ENCODE results near the gene DNAJC30. TPM values are rescaled to one million over a fixed set of nuclear protein-coding genes. Genes with fewer than 3 reads are reported as not detected.

DNAJC30 gene
- total RNA-seq, 1 donor from 2014 or later = 8.4 TPM

- Mint-ChIP-seq H3K27me3 (ENCODE audit: unreplicated experiment) (peaks cover 2% of the 10 kb centered on the region), H3K27ac (ENCODE audit: unreplicated experiment) (no peak overlapping the region), H3K4me3 (ENCODE audit: unreplicated experiment) (no peak overlapping the region), H3K4me1 (ENCODE audit: low read depth, unreplicated experiment) (peaks cover 17% of the 10 kb centered on the region), H3K36me3 (ENCODE audit: unreplicated experiment) (peaks cover 4% of the 10 kb centered on the region), H3K9me3 (ENCODE audit: unreplicated experiment) (peaks cover 5% of the 10 kb centered on the region)
- DNase-seq = no peak
- no peak for TF ChIP-seq CTCF (IDR thresholded peaks at IDR 0.05; ENCODE audit: partially characterized antibody, unreplicated experiment)
These were observed 25.8 kb upstream of the DNAJC30 start for GRCh38 chr7:73708961-73709549.

DNA sequence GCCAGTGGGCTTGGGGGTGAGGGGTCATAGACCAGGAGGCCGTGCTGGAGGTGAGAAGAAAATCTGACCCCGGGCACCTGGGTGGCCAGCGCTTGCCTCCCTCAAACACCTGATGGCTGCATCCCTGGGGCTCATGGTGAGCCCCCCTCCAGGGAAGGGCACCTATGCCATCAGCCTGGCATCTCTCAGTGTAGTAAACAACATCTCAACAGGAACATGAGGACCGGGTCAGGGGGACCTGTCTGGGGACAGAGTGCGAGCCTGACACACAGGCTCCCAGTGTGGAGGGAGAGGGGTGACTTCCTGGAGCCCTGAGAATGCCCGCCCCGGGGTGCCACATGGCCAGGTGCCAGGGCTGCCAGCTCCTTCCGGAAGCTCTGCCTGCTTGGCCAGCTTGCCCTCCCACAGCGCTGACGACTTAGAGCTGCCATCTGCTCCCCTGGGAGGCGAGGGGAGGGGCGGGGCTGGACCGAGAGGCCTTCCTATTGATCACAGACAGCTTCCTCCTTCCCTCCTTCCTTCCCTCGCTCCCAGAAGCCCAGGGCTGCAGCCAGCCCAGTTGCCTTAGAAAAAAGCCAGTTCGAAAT lies 23.9 kb upstream of the DNAJC30 start:
- DNase-seq = peak; percentile 79
- peaks cover 1% of the 10 kb centered on the region for H3K9me3 Mint-ChIP-seq (ENCODE audit: unreplicated experiment)
- peak overlapping the region; percentile 82 for H3K27ac Mint-ChIP-seq (ENCODE audit: unreplicated experiment)
- H3K4me3 Mint-ChIP-seq (ENCODE audit: unreplicated experiment) = no peak overlapping the region
- no peak for TF ChIP-seq CTCF (IDR thresholded peaks at IDR 0.05; ENCODE audit: partially characterized antibody, unreplicated experiment)
- peaks cover 22% of the 10 kb centered on the region for H3K4me1 Mint-ChIP-seq (ENCODE audit: low read depth, unreplicated experiment)
- H3K27me3 Mint-ChIP-seq (ENCODE audit: unreplicated experiment) = peaks cover under 1% of the 10 kb centered on the region
- H3K36me3 Mint-ChIP-seq (ENCODE audit: unreplicated experiment) = no peaks in the 10 kb centered on the region

DNA sequence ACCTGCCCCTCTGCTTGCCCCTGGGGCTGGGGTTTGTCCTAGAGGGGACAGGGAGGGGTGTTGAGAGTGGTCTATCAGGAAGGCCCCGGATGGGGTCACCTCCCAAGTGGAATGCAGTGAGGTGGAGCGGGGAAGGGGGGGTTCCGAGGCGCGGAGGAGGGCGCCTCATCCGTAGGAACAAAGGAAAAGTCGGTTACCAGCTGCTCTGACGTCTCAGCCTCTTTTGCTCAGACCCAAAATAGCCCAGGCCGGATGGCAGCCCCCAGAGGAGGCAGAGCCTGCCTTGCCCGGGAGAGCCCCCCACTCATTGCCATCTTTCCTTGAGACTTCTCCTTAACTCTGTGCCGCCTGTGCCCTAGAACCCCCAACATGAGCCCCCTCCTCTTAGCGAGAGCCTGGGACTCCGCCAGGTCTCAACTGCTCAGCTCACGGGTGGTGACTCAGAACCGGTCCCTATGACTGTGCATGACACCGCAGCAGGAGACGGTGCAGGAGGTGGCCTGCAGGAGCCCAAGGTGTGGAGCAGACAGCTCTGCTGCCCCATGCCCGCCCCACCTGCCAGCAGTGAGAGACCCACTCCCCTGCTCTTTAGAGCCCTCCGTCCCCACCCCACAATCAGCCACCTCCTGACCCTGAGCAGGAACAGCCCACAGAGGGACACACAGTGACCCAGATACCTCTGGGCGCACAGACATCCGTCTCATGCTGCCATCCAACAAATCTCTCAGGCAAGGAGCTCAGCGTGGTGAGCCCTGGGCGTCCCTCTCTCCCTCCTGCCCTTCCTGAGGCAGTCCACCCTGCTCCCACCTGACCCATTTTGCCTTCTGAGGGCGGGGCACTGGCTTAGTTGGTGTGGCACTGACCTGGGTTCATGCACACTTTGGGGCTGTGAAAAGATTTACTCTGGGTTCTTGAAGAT lies 23.1 kb upstream of the DNAJC30 start:
- no peak for TF ChIP-seq CTCF (IDR thresholded peaks at IDR 0.05; ENCODE audit: partially characterized antibody, unreplicated experiment)
- peaks cover 20% of the 10 kb centered on the region for H3K4me1 Mint-ChIP-seq (ENCODE audit: low read depth, unreplicated experiment)
- H3K4me3 Mint-ChIP-seq (ENCODE audit: unreplicated experiment) = no peak overlapping the region
- H3K9me3 Mint-ChIP-seq (ENCODE audit: unreplicated experiment) = peaks cover 6% of the 10 kb centered on the region
- H3K27ac Mint-ChIP-seq (ENCODE audit: unreplicated experiment) = peak overlapping the region; percentile 82
- no peaks in the 10 kb centered on the region for H3K36me3 Mint-ChIP-seq (ENCODE audit: unreplicated experiment)
- DNase-seq = no peak
- H3K27me3 Mint-ChIP-seq (ENCODE audit: unreplicated experiment) = peaks cover 4% of the 10 kb centered on the region

GRCh38 chr7:73705551-73705920 lies 22.3 kb upstream of the DNAJC30 start:
- Mint-ChIP-seq H3K9me3 (ENCODE audit: unreplicated experiment) (peaks cover 5% of the 10 kb centered on the region), H3K36me3 (ENCODE audit: unreplicated experiment) (no peaks in the 10 kb centered on the region), H3K4me1 (ENCODE audit: low read depth, unreplicated experiment) (peaks cover 20% of the 10 kb centered on the region), H3K4me3 (ENCODE audit: unreplicated experiment) (peak overlapping the region; percentile 46), H3K27ac (ENCODE audit: unreplicated experiment) (no peak overlapping the region), H3K27me3 (ENCODE audit: unreplicated experiment) (peaks cover 4% of the 10 kb centered on the region)
- TF ChIP-seq CTCF (IDR thresholded peaks at IDR 0.05; ENCODE audit: partially characterized antibody, unreplicated experiment) = no peak
- no peak for DNase-seq
